GM12891 (cell line): ENCODE results near the gene MEOX1.

Experiments
- PAX5 ChIP-seq: IDR thresholded peaks from 2 replicates; pipeline ENCODE4 v1.6.1; 2011; ENCODE audit warnings: low read length, moderate library complexity, mild to moderate bottlenecking; ENCODE audit not compliant: insufficient read depth, severe bottlenecking
- POLR2A ChIP-seq: IDR thresholded peaks from 2 replicates; pipeline ENCODE4 v1.6.1; 2011; ENCODE audit warnings: low read depth, low read length, control low read depth
- POLR2AphosphoS5 ChIP-seq: IDR thresholded peaks from 2 replicates; pipeline ENCODE4 v1.6.1; 2011; ENCODE audit warnings: low read depth, low read length, control low read depth
- POU2F2 ChIP-seq: IDR thresholded peaks from 2 replicates; pipeline ENCODE4 v1.6.1; 2011; ENCODE audit warnings: low read depth, mild to moderate bottlenecking, control low read depth, low read length, moderate library complexity
- SPI1 ChIP-seq: IDR thresholded peaks from 2 replicates; pipeline ENCODE4 v1.6.1; 2011; ENCODE audit warnings: low read depth, low read length, control low read depth
- TAF1 ChIP-seq: IDR thresholded peaks from 2 replicates; pipeline ENCODE4 v1.6.1; 2011; ENCODE audit warnings: low read depth, low read length, control low read depth

DNA sequence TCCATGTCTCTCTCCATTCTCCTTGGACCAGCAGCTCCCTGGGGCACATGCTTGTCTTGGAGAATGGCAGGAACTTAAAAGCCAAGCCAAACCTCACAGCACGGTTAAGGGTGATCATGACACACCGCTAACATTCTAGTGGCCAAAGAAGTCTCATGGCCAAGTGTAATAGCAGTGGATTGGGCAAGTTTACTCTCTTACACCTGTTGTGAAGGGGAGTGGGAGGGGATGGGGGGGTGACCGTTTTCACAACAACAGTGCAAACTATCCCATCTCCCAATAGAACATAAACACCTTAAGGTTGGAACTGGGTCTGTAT, 37.7 kb upstream of the MEOX1 start:
- TF ChIP-seq POLR2A, result no peak
- TF ChIP-seq SPI1, result no peak
- no peak for TF ChIP-seq POLR2AphosphoS5
- TF ChIP-seq TAF1, result no peak
- TF ChIP-seq POU2F2, result no peak
- TF ChIP-seq PAX5, result no peak
